Activated naive CD4-positive, alpha-beta T cell treated with anti-CD3 and anti-CD28 coated beads, Interleukin-2, amount 50 U/mL, for 16 hours (primary cell): ENCODE data around the gene INHBB.

ENCODE experiments used
- DNase-seq: peaks from one replicate; pipeline ENCODE4 v3.0.0-alpha.2; 2020

Gene INHBB

GRCh38 chr2:120343433-120344105 is 2.4 kb upstream of the INHBB start:
- DNase-seq: peak; percentile 61

- no peak for DNase-seq
These were observed 1.5 kb upstream of the INHBB start for GRCh38 chr2:120344214-120344975.

- DNase-seq: peak; percentile 26
These were observed 857 bp upstream of the INHBB start for GRCh38 chr2:120344976-120345581.

- DNase-seq: no peak
These were observed 328 bp upstream of the INHBB start for GRCh38 chr2:120345608-120346007.

GRCh38 chr2:120346667-120347358 is 877 bp downstream of the INHBB start:
- peak; percentile 19 for DNase-seq

- DNase-seq: no peak
These were observed 1.6 kb downstream of the INHBB start for GRCh38 chr2:120347396-120348060.

- DNase-seq: no peak
These were observed 2.3 kb downstream of the INHBB start for GRCh38 chr2:120348134-120348736.

GRCh38 chr2:120348737-120349439 is 3.0 kb downstream of the INHBB start:
- DNase-seq: no peak

GRCh38 chr2:120349440-120349921 is 3.5 kb downstream of the INHBB start:
- no peak for DNase-seq

- no peak for DNase-seq
These were observed 4.1 kb downstream of the INHBB start for GRCh38 chr2:120350080-120350479.

GRCh38 chr2:120350801-120351320 is 4.9 kb downstream of the INHBB start:
- DNase-seq: no peak

- no peak for DNase-seq
These were observed 7.0 kb downstream of the INHBB start for GRCh38 chr2:120352696-120353590.

- no peak for DNase-seq
These were observed 7.6 kb downstream of the INHBB start for GRCh38 chr2:120353591-120353898.

- no peak for DNase-seq
These were observed 8.0 kb downstream of the INHBB start for GRCh38 chr2:120353931-120354330.

- no peak for DNase-seq
These were observed 8.5 kb downstream of the INHBB start for GRCh38 chr2:120354467-120354866.

GRCh38 chr2:120354935-120355779 is 9.2 kb downstream of the INHBB start:
- no peak for DNase-seq

GRCh38 chr2:120355780-120356266 is 9.9 kb downstream of the INHBB start:
- no peak for DNase-seq

GRCh38 chr2:120357768-120358167 is 11.8 kb downstream of the INHBB start:
- no peak for DNase-seq

GRCh38 chr2:120358734-120359465 is 13.0 kb downstream of the INHBB start:
- no peak for DNase-seq
